Erythroblast (primary cell): Measurements from ENCODE around the gene DGKD.
A peak's percentile ranks its signal among the peaks of the same experiment; 100 is the strongest.

Source experiments
- DNase-seq, 2 experiments: peaks; one replicate each; lab custom pipeline; 2025; lab: John Stamatoyannopoulos, UW
- GATA1 ChIP-seq: IDR thresholded peaks from 2 replicates; pipeline ENCODE4 v1.6.1; 2011; ENCODE audit warnings: low read depth, mild to moderate bottlenecking, control low read depth, low read length, moderate library complexity
- POLR2A ChIP-seq: IDR thresholded peaks from 2 replicates; pipeline ENCODE4 v1.6.1; 2011; ENCODE audit warnings: mild to moderate bottlenecking, low read length

DGKD gene

GRCh38 chr2:233490831-233491230 lies 136.5 kb downstream of the DGKD start:
- no peak for DNase-seq
- TF ChIP-seq GATA1, result no peak
- no peak for TF ChIP-seq POLR2A

GRCh38 chr2:233491326-233491725 lies 137.0 kb downstream of the DGKD start:
- no peak for DNase-seq

GRCh38 chr2:233492078-233492477 lies 137.8 kb downstream of the DGKD start:
- TF ChIP-seq GATA1, result no peak
- no peak for TF ChIP-seq POLR2A
- DNase-seq, result no peak

More at GRCh38 chr2:233491326-233491725, 137.0 kb downstream of the DGKD start:
- TF ChIP-seq GATA1 (no peak), POLR2A (no peak)

GRCh38 chr2:233492751-233493150 lies 138.5 kb downstream of the DGKD start:
- TF ChIP-seq POLR2A (no peak), GATA1 (no peak)
- DNase-seq, result peak in 1 of 2 experiments; percentile 6

GRCh38 chr2:233495503-233496496 lies 141.5 kb downstream of the DGKD start:
- no peak for TF ChIP-seq POLR2A
- no peak for TF ChIP-seq GATA1
- no peak for DNase-seq

- TF ChIP-seq POLR2A, result no peak
- no peak for TF ChIP-seq GATA1
- DNase-seq, result no peak
Observed at GRCh38 chr2:233497692-233498091, 143.4 kb downstream of the DGKD start.

GRCh38 chr2:233498126-233498525 lies 143.8 kb downstream of the DGKD start:
- DNase-seq, result no peak
- TF ChIP-seq POLR2A, result no peak
- TF ChIP-seq GATA1, result no peak

GRCh38 chr2:233499928-233500327 lies 145.6 kb downstream of the DGKD start:
- no peak for TF ChIP-seq GATA1
- no peak for TF ChIP-seq POLR2A
- DNase-seq, result no peak

- TF ChIP-seq POLR2A (no peak), GATA1 (no peak)
- DNase-seq, result no peak
Observed at GRCh38 chr2:233501198-233502076, 147.1 kb downstream of the DGKD start.

- no peak for TF ChIP-seq GATA1
- no peak for TF ChIP-seq POLR2A
- no peak for DNase-seq
Observed at GRCh38 chr2:233503481-233503880, 149.2 kb downstream of the DGKD start.

GRCh38 chr2:233503947-233504637 lies 149.8 kb downstream of the DGKD start:
- no peak for DNase-seq
- no peak for TF ChIP-seq POLR2A
- TF ChIP-seq GATA1, result no peak

- TF ChIP-seq POLR2A, result no peak
- no peak for TF ChIP-seq GATA1
- no peak for DNase-seq
Observed at GRCh38 chr2:233513953-233514655, 159.8 kb downstream of the DGKD start.
